ENCODE measurements around the gene CHL1.

The CHL1 gene, protein sequence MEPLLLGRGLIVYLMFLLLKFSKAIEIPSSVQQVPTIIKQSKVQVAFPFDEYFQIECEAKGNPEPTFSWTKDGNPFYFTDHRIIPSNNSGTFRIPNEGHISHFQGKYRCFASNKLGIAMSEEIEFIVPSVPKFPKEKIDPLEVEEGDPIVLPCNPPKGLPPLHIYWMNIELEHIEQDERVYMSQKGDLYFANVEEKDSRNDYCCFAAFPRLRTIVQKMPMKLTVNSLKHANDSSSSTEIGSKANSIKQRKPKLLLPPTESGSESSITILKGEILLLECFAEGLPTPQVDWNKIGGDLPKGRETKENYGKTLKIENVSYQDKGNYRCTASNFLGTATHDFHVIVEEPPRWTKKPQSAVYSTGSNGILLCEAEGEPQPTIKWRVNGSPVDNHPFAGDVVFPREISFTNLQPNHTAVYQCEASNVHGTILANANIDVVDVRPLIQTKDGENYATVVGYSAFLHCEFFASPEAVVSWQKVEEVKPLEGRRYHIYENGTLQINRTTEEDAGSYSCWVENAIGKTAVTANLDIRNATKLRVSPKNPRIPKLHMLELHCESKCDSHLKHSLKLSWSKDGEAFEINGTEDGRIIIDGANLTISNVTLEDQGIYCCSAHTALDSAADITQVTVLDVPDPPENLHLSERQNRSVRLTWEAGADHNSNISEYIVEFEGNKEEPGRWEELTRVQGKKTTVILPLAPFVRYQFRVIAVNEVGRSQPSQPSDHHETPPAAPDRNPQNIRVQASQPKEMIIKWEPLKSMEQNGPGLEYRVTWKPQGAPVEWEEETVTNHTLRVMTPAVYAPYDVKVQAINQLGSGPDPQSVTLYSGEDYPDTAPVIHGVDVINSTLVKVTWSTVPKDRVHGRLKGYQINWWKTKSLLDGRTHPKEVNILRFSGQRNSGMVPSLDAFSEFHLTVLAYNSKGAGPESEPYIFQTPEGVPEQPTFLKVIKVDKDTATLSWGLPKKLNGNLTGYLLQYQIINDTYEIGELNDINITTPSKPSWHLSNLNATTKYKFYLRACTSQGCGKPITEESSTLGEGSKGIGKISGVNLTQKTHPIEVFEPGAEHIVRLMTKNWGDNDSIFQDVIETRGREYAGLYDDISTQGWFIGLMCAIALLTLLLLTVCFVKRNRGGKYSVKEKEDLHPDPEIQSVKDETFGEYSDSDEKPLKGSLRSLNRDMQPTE (N-terminal part only)

DNA sequence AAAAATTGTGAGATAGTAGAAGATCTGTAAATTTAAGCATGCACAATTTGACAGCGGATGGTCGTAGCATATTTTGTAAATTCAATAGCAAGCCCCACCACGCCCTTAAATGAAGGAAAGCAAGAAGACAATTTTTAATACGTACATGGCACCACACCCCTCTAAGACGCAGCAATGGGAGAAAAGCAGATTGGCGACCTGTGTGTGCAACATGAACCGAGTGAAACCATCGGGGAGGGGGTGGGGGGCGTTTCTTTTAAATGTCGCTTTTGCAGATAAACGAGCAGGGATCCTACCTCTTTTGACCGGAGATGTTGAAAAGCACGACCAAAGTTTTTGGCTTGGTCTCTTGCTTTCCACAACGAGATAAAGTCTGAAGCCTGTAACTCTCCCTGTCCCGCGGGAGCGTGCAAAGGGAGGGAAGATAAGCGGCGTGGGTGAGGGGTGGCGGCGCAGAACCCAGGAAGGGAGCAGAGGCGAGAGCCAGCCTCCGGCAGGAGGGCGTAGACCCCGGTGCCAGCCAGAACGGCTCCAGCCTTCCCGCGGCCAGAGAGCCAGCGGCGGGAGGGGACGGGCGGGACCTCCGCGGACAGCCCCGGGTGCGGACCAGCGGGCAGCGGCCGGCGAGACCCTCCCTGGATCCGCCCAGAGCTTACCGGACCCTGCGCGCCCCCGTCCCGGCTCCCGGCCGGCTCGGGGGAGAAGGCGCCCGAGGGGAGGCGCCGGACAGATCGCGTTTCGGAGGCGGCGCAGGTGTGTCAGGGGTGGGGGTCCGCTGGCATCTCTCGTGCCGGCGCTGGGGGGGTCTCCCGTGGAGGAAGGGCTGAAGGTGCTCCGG, at the start of gene CHL1:
CHL1 (plus strand) TSS at position 453 of the 838 bp plus-strand sequence. CDS start 123,014 bp downstream, outside the sequence.
- no peak for DNase-seq (ENCODE audit: low spot score)

GRCh38 chr3:151614-152189, 44.9 kb upstream of the CHL1 start:
- DNase-seq (ENCODE audit: low spot score) = no peak

DNA sequence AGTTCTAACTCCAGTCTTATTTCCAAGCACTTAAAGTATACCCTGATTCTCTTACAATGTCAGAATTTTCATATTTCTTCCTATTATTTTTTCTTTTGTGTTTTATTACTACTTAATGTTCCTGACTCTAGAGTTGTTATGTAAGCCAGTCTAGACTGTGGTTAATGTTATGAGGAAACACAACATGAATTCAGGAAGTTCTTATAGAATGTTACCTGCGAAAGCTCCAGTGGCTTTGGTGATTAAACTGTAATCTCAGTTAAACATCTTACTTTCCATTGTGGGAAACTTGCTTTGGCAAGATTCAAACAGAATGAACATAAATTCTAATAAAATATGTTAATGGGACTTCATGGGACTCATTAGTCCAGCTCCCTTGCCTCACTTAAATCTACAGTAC, 36.6 kb upstream of the CHL1 start:
- no peak for DNase-seq (ENCODE audit: low spot score)

GRCh38 chr3:166071-166470, 30.5 kb upstream of the CHL1 start:
- no peak for DNase-seq (ENCODE audit: low spot score)

DNA sequence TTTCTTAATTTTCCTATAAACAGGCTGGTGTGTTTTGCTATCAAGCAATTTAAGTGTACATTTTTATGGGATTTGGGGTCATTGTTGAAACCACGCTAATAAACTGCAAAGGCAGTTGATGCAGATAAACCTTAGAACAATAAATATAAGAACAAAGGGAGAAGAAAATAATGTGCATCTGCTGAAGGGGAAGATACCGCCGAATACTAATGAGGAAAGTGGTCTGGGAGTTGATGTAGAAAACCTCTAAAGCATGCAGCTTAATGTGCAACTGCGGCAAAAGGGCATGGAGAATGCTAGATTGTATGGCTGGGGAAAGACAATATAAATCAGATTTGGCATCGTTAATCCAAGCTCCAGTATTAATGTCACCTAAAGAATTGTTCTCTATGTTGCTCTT, 29.8 kb upstream of the CHL1 start:
- no peak for DNase-seq (ENCODE audit: low spot score)

DNA sequence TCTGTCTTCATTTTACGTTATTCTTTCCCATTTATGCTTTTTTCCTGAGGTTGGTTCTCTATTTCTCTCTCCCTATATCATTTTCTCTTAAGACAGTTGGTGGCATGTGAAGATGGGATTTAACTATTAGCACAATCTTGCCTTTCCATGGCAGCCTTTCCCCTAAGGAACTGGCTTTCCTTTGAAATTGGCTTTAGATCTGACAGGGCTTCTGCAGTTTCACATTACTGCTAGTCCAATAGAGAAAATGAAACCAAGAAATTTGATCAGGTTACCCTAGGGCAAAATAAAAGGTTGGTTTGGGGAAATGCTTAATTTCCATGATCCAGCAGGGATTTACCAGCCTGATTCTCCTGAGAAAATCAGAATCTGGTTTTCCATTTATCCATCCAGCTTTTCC, 22.7 kb upstream of the CHL1 start:
- DNase-seq (ENCODE audit: low spot score) = no peak

DNA sequence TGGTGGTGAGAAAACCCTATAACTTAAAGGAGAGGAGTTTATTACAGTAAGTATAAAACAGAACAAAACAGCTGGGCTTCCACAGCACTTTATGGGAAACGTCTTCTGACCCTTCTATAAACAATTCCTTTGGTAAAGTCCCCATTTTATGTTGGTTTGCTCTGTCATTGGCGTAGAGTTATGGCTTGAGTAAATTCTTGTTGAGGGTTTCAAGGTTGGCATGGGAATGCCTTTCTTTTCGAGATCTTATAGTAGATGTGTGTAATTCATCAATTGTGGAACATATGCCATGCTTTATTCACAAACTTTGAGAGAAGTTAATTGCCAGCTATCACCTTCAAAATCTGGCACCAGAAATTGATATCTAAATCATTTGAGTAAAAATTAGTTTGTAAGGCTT, 11.6 kb upstream of the CHL1 start:
- no peak for DNase-seq (ENCODE audit: low spot score)

GRCh38 chr3:192215-192929, 4.2 kb upstream of the CHL1 start:
- DNase-seq (ENCODE audit: low spot score) = no peak

DNA sequence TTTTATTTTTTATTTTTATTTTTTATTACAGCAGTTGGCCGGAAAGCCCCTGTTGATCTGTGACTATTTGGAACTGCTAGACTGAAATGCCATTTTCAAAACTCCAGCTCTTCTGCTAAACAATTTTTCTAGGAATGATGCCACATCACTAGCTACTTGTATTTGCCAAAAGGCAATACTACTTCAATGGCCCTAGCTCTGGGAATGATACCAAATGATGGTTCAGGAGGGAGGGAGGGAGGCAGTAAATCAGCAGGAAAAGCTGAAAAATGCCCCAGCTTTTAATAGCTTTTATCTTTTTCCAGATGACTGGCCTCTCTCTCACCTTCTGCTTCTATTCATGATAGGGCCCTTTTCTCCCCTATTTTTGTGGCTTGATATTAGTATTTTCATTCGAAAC, 2.6 kb upstream of the CHL1 start:
- no peak for DNase-seq (ENCODE audit: low spot score)

- DNase-seq (ENCODE audit: low spot score) = no peak
These were observed 2.1 kb upstream of the CHL1 start for GRCh38 chr3:194421-194820.

- DNase-seq (ENCODE audit: low spot score) = no peak
These were observed 897 bp upstream of the CHL1 start for GRCh38 chr3:195666-196065.

DNA sequence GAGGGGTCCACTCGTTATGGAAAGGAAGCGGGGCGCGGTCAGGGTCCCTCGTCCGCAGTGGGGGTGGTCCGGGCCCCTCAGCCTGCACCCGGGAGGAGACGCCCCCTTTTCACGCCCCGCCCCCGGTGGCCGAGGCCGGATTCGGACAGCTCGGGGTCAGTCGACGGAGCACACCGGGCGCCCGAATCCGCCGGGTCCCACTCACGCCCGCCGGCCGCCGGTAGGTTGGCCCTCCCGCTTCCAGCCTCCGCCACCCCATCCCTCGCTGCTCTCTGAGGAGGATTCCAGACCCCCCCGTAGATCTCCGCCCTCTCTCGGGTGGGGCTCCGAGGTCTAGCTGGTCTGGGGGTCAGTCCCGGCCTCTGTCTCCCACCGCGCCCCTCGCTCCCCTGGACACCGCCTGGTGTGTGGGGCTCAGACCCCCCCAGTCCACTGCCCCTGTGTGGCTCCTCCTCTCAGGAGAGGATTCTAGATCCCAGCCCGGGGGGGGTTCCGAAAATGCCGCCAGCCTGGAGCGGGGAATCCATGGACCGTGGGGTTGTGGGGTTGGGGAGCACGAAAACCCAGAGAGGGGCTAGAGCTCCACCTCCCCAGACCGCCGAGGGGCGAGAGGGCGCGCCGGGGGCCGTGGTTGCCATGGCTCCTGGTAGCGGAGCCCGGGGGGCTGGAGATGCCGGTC, 725 bp downstream of the CHL1 start:
- no peak for DNase-seq (ENCODE audit: low spot score)

- no peak for DNase-seq (ENCODE audit: low spot score)
These were observed 1.4 kb downstream of the CHL1 start for GRCh38 chr3:197828-198491.

DNA sequence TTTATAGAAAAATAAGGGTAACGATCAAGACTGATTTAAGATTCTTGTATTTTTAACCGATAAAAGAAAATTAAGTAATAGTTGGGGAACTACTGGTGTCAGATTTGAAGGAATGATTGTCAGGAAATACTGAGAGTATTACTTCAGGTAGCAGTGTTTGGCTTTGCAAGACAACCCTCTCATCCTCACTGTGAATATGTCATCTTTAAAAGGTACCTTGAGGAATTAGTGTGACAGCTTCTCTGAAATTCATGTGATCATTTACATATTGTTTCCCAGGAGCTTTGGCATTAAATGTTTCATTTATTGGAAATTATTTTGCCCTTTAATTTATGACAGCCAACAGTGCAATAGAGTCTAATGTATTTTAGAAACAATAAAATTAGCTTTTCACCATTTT, 3.3 kb downstream of the CHL1 start:
- DNase-seq (ENCODE audit: low spot score) = no peak

DNA sequence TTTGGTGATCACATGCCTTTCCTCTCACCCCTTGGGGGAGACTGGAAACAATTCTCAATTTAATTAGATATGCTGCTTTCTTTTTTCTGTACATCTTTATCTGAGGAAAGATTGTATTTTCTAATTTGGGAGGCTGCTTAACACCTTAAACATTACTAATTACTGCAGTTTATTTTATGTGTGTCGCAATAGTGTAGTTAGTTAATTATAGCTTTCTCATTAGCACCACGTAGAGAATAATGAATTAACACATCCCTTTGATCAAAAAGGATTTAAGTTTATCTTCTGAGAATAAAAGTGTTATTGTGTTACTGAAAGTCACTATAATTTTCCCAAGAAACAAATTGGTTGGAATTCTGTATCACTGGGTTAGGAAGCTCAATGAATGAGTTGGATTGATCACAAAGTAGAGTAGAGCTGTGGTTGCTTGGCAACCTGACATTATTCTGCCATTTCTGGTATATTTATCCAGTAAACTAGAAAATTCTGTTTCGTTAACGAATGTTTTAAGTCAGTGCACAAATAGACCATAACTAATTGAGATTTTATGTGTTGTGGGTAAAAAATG, 4.3 kb downstream of the CHL1 start:
- DNase-seq (ENCODE audit: low spot score) = no peak

- no peak for DNase-seq (ENCODE audit: low spot score)
These were observed 7.5 kb downstream of the CHL1 start for GRCh38 chr3:204102-204501.

DNA sequence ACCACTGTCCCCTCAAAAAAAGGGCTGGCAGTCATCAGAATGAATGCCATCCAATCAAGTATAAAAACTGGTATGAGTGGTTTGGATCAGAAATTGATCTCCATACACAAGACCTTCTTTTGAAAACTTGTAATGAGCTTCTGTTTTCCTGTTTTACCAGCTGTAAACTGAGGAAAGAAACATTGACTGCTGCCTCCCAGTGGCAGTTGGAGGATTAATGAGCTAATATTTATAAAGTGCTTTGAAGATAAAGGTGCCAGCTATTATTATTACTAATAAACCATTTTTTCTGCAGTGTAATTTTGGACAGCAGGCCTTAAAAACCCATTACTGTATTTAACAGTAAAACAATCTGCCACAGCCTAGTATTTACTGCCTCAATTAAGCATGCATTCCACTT, 11.4 kb downstream of the CHL1 start:
- no peak for DNase-seq (ENCODE audit: low spot score)

- DNase-seq (ENCODE audit: low spot score) = no peak
These were observed 14.1 kb downstream of the CHL1 start for GRCh38 chr3:210669-211068.

DNA sequence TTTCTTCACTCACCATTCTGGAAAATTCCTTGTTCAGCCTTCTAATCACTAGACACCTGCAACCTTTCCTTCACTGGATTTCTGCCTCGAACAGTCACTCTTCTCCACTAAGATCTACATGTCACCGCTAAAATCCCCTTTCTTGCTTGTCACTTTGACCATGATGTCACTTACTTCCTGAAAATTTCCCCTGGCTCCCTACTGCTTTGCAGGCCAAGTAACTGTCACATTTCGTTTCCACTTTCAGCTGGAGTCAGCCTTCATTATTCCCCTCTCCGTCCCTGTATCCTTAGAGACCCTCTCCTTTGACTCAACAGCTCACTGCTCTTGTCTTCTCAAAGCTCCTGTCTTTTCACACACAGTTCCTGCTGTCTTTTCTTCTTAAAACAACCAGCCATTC, 15.9 kb downstream of the CHL1 start:
- DNase-seq (ENCODE audit: low spot score) = no peak
